ENCODE data around the gene ZNF181. TPM values are rescaled to one million over a fixed set of nuclear protein-coding genes. Genes with fewer than 3 reads are reported as not detected.

ZNF181 gene
- total RNA-seq, 1 donor from 2014 or later = 10.3 TPM

DNA sequence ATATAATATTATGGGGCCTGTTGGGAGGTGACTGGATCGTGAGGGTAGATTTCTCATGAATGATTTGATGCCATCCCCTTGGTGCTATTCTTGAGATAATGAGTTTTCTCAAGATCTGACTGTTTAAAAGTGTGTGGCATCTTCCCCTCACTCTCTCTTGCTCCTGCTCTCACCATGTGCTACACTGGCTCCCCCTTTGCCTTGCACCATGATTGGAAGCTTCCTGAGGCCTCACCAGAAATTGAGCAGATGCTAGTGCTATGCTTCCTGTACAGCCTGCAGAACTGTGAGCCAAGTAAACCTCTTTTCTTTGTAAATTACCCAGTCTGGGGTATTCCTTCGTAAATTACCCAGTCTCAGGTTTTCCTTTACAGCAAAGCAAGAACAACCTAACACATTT is 40.8 kb downstream of the ZNF181 start:
- no peak overlapping the region for H3K4me3 Mint-ChIP-seq (ENCODE audit: low read depth)
- H3K27me3 Mint-ChIP-seq = peaks cover 15% of the 10 kb centered on the region
- H3K9me3 Mint-ChIP-seq (ENCODE audit: low read depth) = peaks cover 7% of the 10 kb centered on the region
- H3K36me3 Mint-ChIP-seq (ENCODE audit: insufficient read depth) = no peaks in the 10 kb centered on the region
- H3K4me1 Mint-ChIP-seq (ENCODE audit: low read depth) = peaks cover 9% of the 10 kb centered on the region
- no peak overlapping the region for H3K27ac Mint-ChIP-seq
- no peak for DNase-seq (ENCODE audit: low spot score, unreplicated experiment)
- TF ChIP-seq, protein P1, sequence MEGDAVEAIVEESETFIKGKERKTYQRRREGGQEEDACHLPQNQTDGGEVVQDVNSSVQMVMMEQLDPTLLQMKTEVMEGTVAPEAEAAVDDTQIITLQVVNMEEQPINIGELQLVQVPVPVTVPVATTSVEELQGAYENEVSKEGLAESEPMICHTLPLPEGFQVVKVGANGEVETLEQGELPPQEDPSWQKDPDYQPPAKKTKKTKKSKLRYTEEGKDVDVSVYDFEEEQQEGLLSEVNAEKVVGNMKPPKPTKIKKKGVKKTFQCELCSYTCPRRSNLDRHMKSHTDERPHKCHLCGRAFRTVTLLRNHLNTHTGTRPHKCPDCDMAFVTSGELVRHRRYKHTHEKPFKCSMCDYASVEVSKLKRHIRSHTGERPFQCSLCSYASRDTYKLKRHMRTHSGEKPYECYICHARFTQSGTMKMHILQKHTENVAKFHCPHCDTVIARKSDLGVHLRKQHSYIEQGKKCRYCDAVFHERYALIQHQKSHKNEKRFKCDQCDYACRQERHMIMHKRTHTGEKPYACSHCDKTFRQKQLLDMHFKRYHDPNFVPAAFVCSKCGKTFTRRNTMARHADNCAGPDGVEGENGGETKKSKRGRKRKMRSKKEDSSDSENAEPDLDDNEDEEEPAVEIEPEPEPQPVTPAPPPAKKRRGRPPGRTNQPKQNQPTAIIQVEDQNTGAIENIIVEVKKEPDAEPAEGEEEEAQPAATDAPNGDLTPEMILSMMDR (IDR thresholded peaks at IDR 0.05; ENCODE audit: unreplicated experiment) = no peak

DNA sequence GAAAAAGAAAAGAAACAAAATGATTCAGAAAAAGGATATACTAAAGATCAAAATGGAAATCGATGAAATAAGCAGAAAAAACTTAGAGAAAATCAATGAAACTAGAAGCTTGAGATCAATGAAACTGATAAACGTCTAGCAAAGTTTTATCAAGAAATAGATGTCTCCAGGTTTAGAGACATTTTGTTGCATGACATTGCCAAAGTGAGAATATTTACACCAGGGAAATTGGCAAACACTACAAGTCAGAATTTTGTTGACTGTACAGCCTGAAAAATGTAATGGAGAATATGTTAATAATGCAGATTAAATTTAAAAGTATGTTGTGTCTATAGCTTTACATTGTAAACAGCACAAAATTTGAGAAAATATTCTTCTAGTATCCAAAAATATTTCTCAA is 44.3 kb downstream of the ZNF181 start:
- no peak overlapping the region for H3K4me3 Mint-ChIP-seq (ENCODE audit: low read depth)
- no peak for DNase-seq (ENCODE audit: low spot score, unreplicated experiment)
- TF ChIP-seq, protein P1 (IDR thresholded peaks at IDR 0.05; ENCODE audit: unreplicated experiment) = no peak
- H3K36me3 Mint-ChIP-seq (ENCODE audit: insufficient read depth) = no peaks in the 10 kb centered on the region
- peaks cover 7% of the 10 kb centered on the region for H3K9me3 Mint-ChIP-seq (ENCODE audit: low read depth)
- no peaks in the 10 kb centered on the region for H3K4me1 Mint-ChIP-seq (ENCODE audit: low read depth)
- H3K27me3 Mint-ChIP-seq = peaks cover 15% of the 10 kb centered on the region
- no peak overlapping the region for H3K27ac Mint-ChIP-seq

DNA sequence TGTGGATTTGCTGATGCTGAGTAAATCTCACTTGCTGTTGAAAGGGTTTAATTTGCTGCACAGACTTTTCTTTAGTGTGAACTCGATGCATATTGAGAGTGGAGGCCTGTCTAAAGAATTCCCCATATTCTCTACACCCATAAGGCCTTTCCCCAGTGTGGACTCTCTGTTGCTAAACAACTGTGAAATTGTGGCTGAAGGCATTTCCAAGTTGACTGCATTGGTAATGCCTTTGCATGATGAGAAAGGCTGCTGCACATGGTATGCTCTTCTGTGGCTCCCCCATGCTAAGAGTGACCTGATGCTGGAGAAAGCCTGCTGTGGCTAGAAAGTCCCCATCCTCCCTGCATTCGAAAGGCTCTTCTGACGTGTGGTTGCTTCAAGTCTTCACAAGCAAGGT is 45.6 kb downstream of the ZNF181 start:
- no peak overlapping the region for H3K27ac Mint-ChIP-seq
- H3K27me3 Mint-ChIP-seq = peaks cover 12% of the 10 kb centered on the region
- DNase-seq (ENCODE audit: low spot score, unreplicated experiment) = no peak
- H3K4me1 Mint-ChIP-seq (ENCODE audit: low read depth) = no peaks in the 10 kb centered on the region
- peaks cover 7% of the 10 kb centered on the region for H3K9me3 Mint-ChIP-seq (ENCODE audit: low read depth)
- H3K36me3 Mint-ChIP-seq (ENCODE audit: insufficient read depth) = no peaks in the 10 kb centered on the region
- no peak overlapping the region for H3K4me3 Mint-ChIP-seq (ENCODE audit: low read depth)
- TF ChIP-seq, protein P1 (IDR thresholded peaks at IDR 0.05; ENCODE audit: unreplicated experiment) = no peak

DNA sequence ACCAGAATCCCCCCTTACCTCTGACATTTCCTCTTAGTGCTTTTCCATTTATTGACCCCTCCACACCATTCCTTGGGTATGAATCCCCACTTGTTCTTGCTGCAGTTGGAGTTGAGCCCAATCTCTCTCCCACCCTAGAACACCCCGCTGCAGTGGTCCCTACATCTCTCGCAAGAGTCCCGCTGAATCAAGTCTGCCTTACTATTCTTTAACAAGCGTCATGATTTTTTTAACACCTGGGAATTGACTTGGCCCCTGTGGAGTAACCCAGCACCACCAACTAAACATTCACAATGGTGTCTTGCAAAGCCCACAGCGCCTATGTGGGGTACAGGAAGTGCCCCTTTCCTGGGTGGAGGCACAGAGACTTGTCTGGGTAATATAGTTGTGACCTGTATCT is 52.2 kb downstream of the ZNF181 start:
- TF ChIP-seq, protein P1 (IDR thresholded peaks at IDR 0.05; ENCODE audit: unreplicated experiment) = no peak
- no peaks in the 10 kb centered on the region for H3K4me1 Mint-ChIP-seq (ENCODE audit: low read depth)
- H3K27me3 Mint-ChIP-seq = peaks cover 19% of the 10 kb centered on the region
- DNase-seq (ENCODE audit: low spot score, unreplicated experiment) = no peak
- H3K9me3 Mint-ChIP-seq (ENCODE audit: low read depth) = peaks cover 6% of the 10 kb centered on the region
- H3K4me3 Mint-ChIP-seq (ENCODE audit: low read depth) = no peak overlapping the region
- no peaks in the 10 kb centered on the region for H3K36me3 Mint-ChIP-seq (ENCODE audit: insufficient read depth)
- H3K27ac Mint-ChIP-seq = no peak overlapping the region

DNA sequence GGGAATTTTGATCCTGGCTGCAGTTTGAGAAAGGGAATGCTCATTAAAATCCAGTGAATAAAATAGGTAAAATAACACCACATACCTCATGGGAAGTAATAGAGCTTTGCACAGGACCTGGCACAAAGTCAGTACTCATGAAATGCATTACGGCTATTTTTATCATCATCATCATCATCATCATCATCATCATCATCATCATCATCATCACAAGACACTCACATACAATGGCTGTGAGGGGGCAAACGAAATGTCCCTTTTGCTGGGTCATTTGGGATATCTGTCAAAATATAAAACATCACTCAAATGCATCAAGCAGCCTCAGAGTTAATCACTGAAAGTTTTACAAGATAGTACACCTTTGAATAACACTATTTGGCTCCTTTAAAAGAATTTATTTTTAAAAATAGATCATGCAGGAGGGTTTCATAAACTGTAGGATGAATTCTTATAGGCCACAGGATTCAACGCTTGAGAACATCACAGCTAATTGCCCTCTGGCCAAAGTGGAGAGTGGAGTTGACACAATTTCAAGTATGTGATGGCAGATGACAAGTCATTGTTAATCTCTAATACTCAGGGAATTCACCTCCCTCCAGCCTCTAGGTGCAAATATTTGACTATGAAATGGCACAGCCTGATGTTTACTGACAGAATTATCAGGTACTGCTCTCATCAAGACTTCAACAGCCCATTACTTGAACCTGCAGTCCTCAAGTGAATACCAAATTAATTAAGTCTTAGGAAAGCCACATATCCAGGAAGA is 53.2 kb downstream of the ZNF181 start:
- H3K4me1 Mint-ChIP-seq (ENCODE audit: low read depth) = no peaks in the 10 kb centered on the region
- H3K27me3 Mint-ChIP-seq = peaks cover 23% of the 10 kb centered on the region
- DNase-seq (ENCODE audit: low spot score, unreplicated experiment) = no peak
- no peaks in the 10 kb centered on the region for H3K36me3 Mint-ChIP-seq (ENCODE audit: insufficient read depth)
- H3K27ac Mint-ChIP-seq = no peak overlapping the region
- TF ChIP-seq, protein P1 (IDR thresholded peaks at IDR 0.05; ENCODE audit: unreplicated experiment) = no peak
- H3K9me3 Mint-ChIP-seq (ENCODE audit: low read depth) = peaks cover 6% of the 10 kb centered on the region
- H3K4me3 Mint-ChIP-seq (ENCODE audit: low read depth) = no peak overlapping the region
